HepG2 (cell line): ENCODE results near the gene CBFA2T2. TPM values are rescaled to one million over a fixed set of nuclear protein-coding genes. Genes with fewer than 3 reads are reported as not detected.

Experiments
- AHR ChIP-seq: IDR thresholded peaks from 2 replicates; pipeline ENCODE4 v1.6.1; 2018; ENCODE audit warnings: missing genetic modification reagents, missing compliant biosample characterization
- ATAD3A ChIP-seq: sonication (generic); formaldehyde crosslinking; IDR thresholded peaks from 2 replicates; pipeline ENCODE4 v1.4.0; 2020; ENCODE audit warnings: missing genetic modification reagents
- CCDC6 ChIP-seq: sonication (generic); formaldehyde crosslinking; IDR thresholded peaks from 2 replicates; pipeline ENCODE4 v1.8.1; 2022; ENCODE audit warnings: mild to moderate bottlenecking, missing genetic modification reagents, moderate library complexity
- CENPBD1 ChIP-seq: sonication (generic); formaldehyde crosslinking; IDR thresholded peaks from 2 replicates; pipeline ENCODE4 v1.8.0; 2022; ENCODE audit warnings: missing genetic modification reagents, low read depth, mild to moderate bottlenecking, borderline replicate concordance
- DBP ChIP-seq: sonication (generic); formaldehyde crosslinking; IDR thresholded peaks from 2 replicates; pipeline ENCODE4 v1.4.0; 2020; ENCODE audit warnings: missing genetic modification reagents; ENCODE audit errors: not compliant biosample characterization
- FOXO4 ChIP-seq: sonication (generic); formaldehyde crosslinking; conservative IDR thresholded peaks from 2 replicates; pipeline ENCODE4 v1.8.1; 2023; ENCODE audit warnings: missing genetic modification reagents
- KDM5A ChIP-seq: fragments of 200-600 bp; sonication (generic); IDR thresholded peaks from 2 replicates; pipeline ENCODE4 v1.7.0; 2018; ENCODE audit warnings: antibody characterized with exemption, mild to moderate bottlenecking, low read length, borderline replicate concordance
- KDM5B ChIP-seq: sonication (generic); formaldehyde crosslinking; IDR thresholded peaks from 2 replicates; pipeline ENCODE4 v1.4.0; 2020; ENCODE audit warnings: missing genetic modification reagents, mild to moderate bottlenecking, borderline replicate concordance
- KLF6 ChIP-seq: IDR thresholded peaks from 2 replicates; pipeline ENCODE4 v1.8.0; 2016; ENCODE audit warnings: missing biosample characterization, missing genetic modification reagents
- MEIS2 ChIP-seq: sonication (generic); formaldehyde crosslinking; IDR thresholded peaks from 2 replicates; pipeline ENCODE4 v1.9.0; 2021; ENCODE audit warnings: mild to moderate bottlenecking, missing genetic modification reagents
- MTF1 ChIP-seq: sonication (generic); formaldehyde crosslinking; IDR thresholded peaks from 2 replicates; pipeline ENCODE4 v1.5.0; 2020; ENCODE audit warnings: missing genetic modification reagents
- NR2F2 ChIP-seq: IDR thresholded peaks from 2 replicates; pipeline ENCODE4 v1.6.1; 2012; ENCODE audit warnings: low read depth, inconsistent platforms, borderline replicate concordance
- NR3C1 ChIP-seq: sonication (generic); formaldehyde crosslinking; IDR thresholded peaks from 2 replicates; pipeline ENCODE4 v1.4.0; 2020; ENCODE audit warnings: missing genetic modification reagents
- PAXIP1 ChIP-seq: sonication (generic); formaldehyde crosslinking; conservative IDR thresholded peaks from 2 replicates; pipeline ENCODE4 v1.4.0; 2020; ENCODE audit warnings: mild to moderate bottlenecking, missing genetic modification reagents, moderate library complexity
- RFX1 ChIP-seq: fragments of 450-650 bp; IDR thresholded peaks from 2 replicates; pipeline ENCODE4 v1.6.1; 2017
- SP2 ChIP-seq: sonication (generic); formaldehyde crosslinking; IDR thresholded peaks from 2 replicates; pipeline ENCODE4 v1.5.1; 2020; ENCODE audit warnings: mild to moderate bottlenecking, missing genetic modification reagents
- ZBTB3 ChIP-seq: sonication (generic); formaldehyde crosslinking; IDR thresholded peaks from 2 replicates; pipeline ENCODE4 v1.4.0; 2020; ENCODE audit warnings: low read depth, mild to moderate bottlenecking, moderate library complexity, missing genetic modification reagents, borderline replicate concordance
- ZKSCAN5 ChIP-seq: sonication (generic); formaldehyde crosslinking; IDR thresholded peaks from 2 replicates; pipeline ENCODE4 v1.5.1; 2020; ENCODE audit warnings: mild to moderate bottlenecking, missing genetic modification reagents
- ZNF207 ChIP-seq: fragments of 450-650 bp; IDR thresholded peaks from 2 replicates; pipeline ENCODE4 v1.6.1; 2016; ENCODE audit warnings: antibody characterized with exemption, borderline replicate concordance
- ZNF3 ChIP-seq: IDR thresholded peaks from 2 replicates; pipeline ENCODE4 v1.7.0; 2017; ENCODE audit warnings: inconsistent platforms
- ZNF331 ChIP-seq: sonication (generic); formaldehyde crosslinking; IDR thresholded peaks from 2 replicates; pipeline ENCODE4 v1.4.0; 2020; ENCODE audit warnings: missing genetic modification reagents
- ZNF563 ChIP-seq: sonication (generic); formaldehyde crosslinking; IDR thresholded peaks from 2 replicates; pipeline ENCODE4 v1.8.0; 2022; ENCODE audit warnings: mild to moderate bottlenecking, moderate library complexity, missing genetic modification reagents
- ZNF615 ChIP-seq: sonication (generic); formaldehyde crosslinking; IDR thresholded peaks from 2 replicates; pipeline ENCODE4 v1.5.0; 2020; ENCODE audit warnings: mild to moderate bottlenecking, missing genetic modification reagents, borderline replicate concordance
- ZNF660 ChIP-seq: sonication (generic); formaldehyde crosslinking; IDR thresholded peaks from 2 replicates; pipeline ENCODE4 v1.5.1; 2020; ENCODE audit warnings: mild to moderate bottlenecking, low read depth, missing genetic modification reagents, borderline replicate concordance
- polyA plus RNA-seq, 8 experiments: library from polyadenylated mRNA; depleted of rRNA in 3 of 8; stranded (reverse) in 7 of 8; unstranded in 1 of 8; fragments of >200 nt; fragmentation: Illumina TruSeq in 4 of 8; extraction: Trizol in 4 of 8; gene quantifications; 2 replicates each; pipeline versions ENCODE4 v1.2.1 to v1.2.3, GENCODE V29; 2011 to 2016; ENCODE audit warnings: low read depth in 4 of 8, missing spikeins in 1 of 8, mixed read lengths in 1 of 8; ENCODE audit not compliant: insufficient read depth in 1 of 8
- total RNA-seq, 5 experiments: library from RNA; depleted of rRNA; stranded (reverse); fragments of >200 nt; fragmentation: Illumina TruSeq; extraction: Trizol; gene quantifications; 2 replicates each; pipeline ENCODE4 v1.2.3, GENCODE V29; 2016; ENCODE audit warnings: low read depth in 1 of 5

CBFA2T2 gene
- total and polyA plus RNA-seq, 2 of the 13 experiments (the other 11 are each of a cell fraction or from before 2014, with no cell fraction given), result 6.3 to 21.2 TPM

- no peak for TF ChIP-seq DBP (CRISPR knock-in tag)
- TF ChIP-seq NR2F2, result 0 out of 2 replicates have a peak, but pooled peaks have one; percentile 39
- TF ChIP-seq MEIS2 (CRISPR knock-in tag), result no peak; the same call in 1 of the 2 replicates
- no peak for TF ChIP-seq ZNF207
- TF ChIP-seq MTF1 (CRISPR knock-in tag), result no peak
- no peak for TF ChIP-seq SP2
- no peak for TF ChIP-seq ZBTB3 (CRISPR knock-in tag)
- TF ChIP-seq PAXIP1 (CRISPR knock-in tag), result 0 out of 2 replicates have a peak, but pooled peaks have one; percentile 17
- no peak for TF ChIP-seq CENPBD1 (CRISPR knock-in tag)
- TF ChIP-seq RFX1, result no peak
- no peak for TF ChIP-seq NR3C1 (CRISPR knock-in tag)
- TF ChIP-seq CCDC6 (CRISPR knock-in tag), result peak; percentile 75; the same call in 1 of the 2 replicates
- no peak for TF ChIP-seq ZKSCAN5
- no peak for TF ChIP-seq ATAD3A (CRISPR knock-in tag)
- TF ChIP-seq ZNF660 (CRISPR knock-in tag), result no peak
- no peak for TF ChIP-seq ZNF3
- peak; percentile 67; the same call in 1 of the 2 replicates for TF ChIP-seq ZNF331 (CRISPR knock-in tag)
- no peak for TF ChIP-seq ZNF563
- no peak for TF ChIP-seq ZNF615 (CRISPR knock-in tag)
- 0 out of 2 replicates have a peak, but pooled peaks have one; percentile 87 for TF ChIP-seq FOXO4 (CRISPR knock-in tag)
- TF ChIP-seq KLF6 (CRISPR knock-in tag), result no peak
- TF ChIP-seq KDM5B, result no peak
- TF ChIP-seq KDM5A, result no peak
- TF ChIP-seq AHR, result no peak
Observed at GRCh38 chr20:33653218-33653899, 163.5 kb downstream of the CBFA2T2 start (continued).
